HL-60 (cell line): Measurements from ENCODE around the gene ZNF496.

ENCODE experiments used
- DNase-seq, 2 experiments: peaks; one replicate each; pipeline ENCODE4 v3.0.0-alpha.2; 2010 to 2020; ENCODE audit warnings: low read depth in 1 of 2, low spot score in 1 of 2
- H3K27ac ChIP-seq: fragments of 250-450 bp; sonication (Bioruptor Pico); replicated peaks from 2 replicates; pipeline ENCODE4 v1.5.1; 2020; ENCODE audit warnings: mild to moderate bottlenecking, moderate library complexity
- H3K27me3 ChIP-seq: fragments of 250-450 bp; sonication (Bioruptor Pico); 2 replicates; pipeline ENCODE4 v1.5.1; 2021; ENCODE audit warnings: mild to moderate bottlenecking, moderate library complexity; ENCODE audit not compliant: insufficient read depth, poor library complexity, severe bottlenecking
- H3K4me3 ChIP-seq: replicated peaks from 2 replicates; pipeline ENCODE4 v1.5.1; 2011; ENCODE audit warnings: mild to moderate bottlenecking, control low read depth, low read length; ENCODE audit not compliant: insufficient read depth
- CTCF ChIP-seq: IDR thresholded peaks from one replicate; pipeline ENCODE4 v1.5.1; 2011; ENCODE audit warnings: low read length, control low read depth, inconsistent platforms; ENCODE audit not compliant: insufficient read depth
- GABPA ChIP-seq: IDR thresholded peaks from 2 replicates; pipeline ENCODE4 v1.6.1; 2012; ENCODE audit warnings: low read depth
- POLR2AphosphoS5 ChIP-seq: IDR thresholded peaks from 2 replicates; pipeline ENCODE4 v1.6.1; 2012; ENCODE audit warnings: low read depth
- REST ChIP-seq: IDR thresholded peaks from 2 replicates; pipeline ENCODE4 v1.6.1; 2012; ENCODE audit warnings: low read depth; ENCODE audit not compliant: insufficient replicate concordance
- SPI1 ChIP-seq: IDR thresholded peaks from 2 replicates; pipeline ENCODE4 v1.6.1; 2012; ENCODE audit warnings: low read depth, mild to moderate bottlenecking, borderline replicate concordance

ZNF496 gene

GRCh38 chr1:247294282-247294681 lies 37.4 kb downstream of the ZNF496 start:
- H3K4me3 ChIP-seq, result no peak overlapping the region
- no peak for DNase-seq
- no peak overlapping the region for H3K27ac ChIP-seq
- no peaks in the 10 kb centered on the region for H3K27me3 ChIP-seq
- no peak for TF ChIP-seq POLR2AphosphoS5
- TF ChIP-seq CTCF, result no peak
- TF ChIP-seq GABPA, result no peak
- TF ChIP-seq REST, result no peak
- TF ChIP-seq SPI1, result no peak

- no peak for DNase-seq
Measured at GRCh38 chr1:247293047-247293446, 38.6 kb downstream of the ZNF496 start.

More at GRCh38 chr1:247293047-247293446, 38.6 kb downstream of the ZNF496 start:
- TF ChIP-seq SPI1 (no peak), REST (no peak), GABPA (no peak), CTCF (no peak), POLR2AphosphoS5 (no peak)
- no peak overlapping the region for H3K27ac ChIP-seq
- H3K4me3 ChIP-seq, result no peak overlapping the region
- no peaks in the 10 kb centered on the region for H3K27me3 ChIP-seq
